ENCODE results near the gene PLA2G1B.

PLA2G1B gene

GRCh38 chr12:120286768-120287490 lies 40.6 kb downstream of the PLA2G1B start:
- DNase-seq: no peak
- no peak for TF ChIP-seq CTCF (IDR thresholded peaks at IDR 0.05)
- intact Hi-C loops (cut with DNase I; ENCODE audit: low total_unique reads): no loop called here
- H3K4me3 ChIP-seq: no peak overlapping the region
- H3K9me3 ChIP-seq: no peaks in the 10 kb centered on the region
- no peak overlapping the region for H3K27ac ChIP-seq
- H3K36me3 ChIP-seq: no peaks in the 10 kb centered on the region
- no peaks in the 10 kb centered on the region for H3K27me3 ChIP-seq
- H3K4me1 ChIP-seq: peaks cover 0 to 20% (median 4%) of the 10 kb centered on the region in 4 donors

GRCh38 chr12:120284381-120284780 lies 43.2 kb downstream of the PLA2G1B start:
- peaks cover 0 to 8% (median 0%) of the 10 kb centered on the region in 4 donors for H3K4me1 ChIP-seq
- TF ChIP-seq CTCF (IDR thresholded peaks at IDR 0.05): no peak
- no peak overlapping the region for H3K27ac ChIP-seq
- no peaks in the 10 kb centered on the region for H3K9me3 ChIP-seq
- intact Hi-C loops (cut with DNase I; ENCODE audit: low total_unique reads): no loop called here
- H3K36me3 ChIP-seq: no peaks in the 10 kb centered on the region
- no peak for DNase-seq
- H3K4me3 ChIP-seq: no peak overlapping the region
- H3K27me3 ChIP-seq: no peaks in the 10 kb centered on the region

GRCh38 chr12:120283318-120283717 lies 44.3 kb downstream of the PLA2G1B start:
- no peaks in the 10 kb centered on the region for H3K9me3 ChIP-seq
- no peaks in the 10 kb centered on the region for H3K36me3 ChIP-seq
- H3K4me3 ChIP-seq: no peak overlapping the region
- no peaks in the 10 kb centered on the region for H3K27me3 ChIP-seq
- intact Hi-C loops (cut with DNase I; ENCODE audit: low total_unique reads): no loop called here
- H3K4me1 ChIP-seq: peaks cover 0 to 8% (median 0%) of the 10 kb centered on the region in 4 donors
- no peak for DNase-seq
- TF ChIP-seq CTCF (IDR thresholded peaks at IDR 0.05): no peak
- no peak overlapping the region for H3K27ac ChIP-seq

- Histone ChIP-seq H3K27ac (no peak overlapping the region), H3K9me3 (no peaks in the 10 kb centered on the region), H3K4me3 (no peak overlapping the region), H3K27me3 (no peaks in the 10 kb centered on the region), H3K4me1 (no peaks in the 10 kb centered on the region), H3K36me3 (no peaks in the 10 kb centered on the region)
- intact Hi-C loops (cut with DNase I; ENCODE audit: low total_unique reads): no loop called here
- TF ChIP-seq CTCF (IDR thresholded peaks at IDR 0.05): no peak
- no peak for DNase-seq
These were observed 49.2 kb downstream of the PLA2G1B start for GRCh38 chr12:120278137-120279069.

- Histone ChIP-seq H3K27ac (no peak overlapping the region), H3K27me3 (no peaks in the 10 kb centered on the region), H3K4me3 (no peak overlapping the region), H3K36me3 (no peaks in the 10 kb centered on the region), H3K9me3 (no peaks in the 10 kb centered on the region), H3K4me1 (no peaks in the 10 kb centered on the region)
- no peak for DNase-seq
- intact Hi-C loops (cut with DNase I; ENCODE audit: low total_unique reads): no loop called here
- no peak for TF ChIP-seq CTCF (IDR thresholded peaks at IDR 0.05)
These were observed 50.8 kb downstream of the PLA2G1B start for GRCh38 chr12:120276734-120277133.
